H9 (cell line): ENCODE data around the gene SPINT2. TPM values are rescaled to one million over a fixed set of nuclear protein-coding genes. Genes with fewer than 3 reads are reported as not detected.
A peak's percentile ranks its signal among the peaks of the same experiment; 100 is the strongest.

Experiments used
- DNase-seq: peaks from one replicate; pipeline ENCODE4 v3.0.0-alpha.2; 2017
- H2AFZ ChIP-seq: one replicate; pipeline ENCODE4 v1.6.1; 2013; ENCODE audit warnings: mild to moderate bottlenecking, low read length, control low read depth, moderate library complexity
- H2AK5ac ChIP-seq: 2 replicates; pipeline ENCODE4 v1.6.1; 2013; ENCODE audit warnings: low read length, control low read depth, mixed read lengths; ENCODE audit not compliant: insufficient read length
- H2BK120ac ChIP-seq: one replicate; pipeline ENCODE4 v1.6.1; 2013; ENCODE audit warnings: low read depth, mild to moderate bottlenecking, low read length, control low read depth, inconsistent platforms; ENCODE audit not compliant: poor library complexity, severe bottlenecking
- H2BK12ac ChIP-seq: 2 replicates; pipeline ENCODE4 v1.6.1; 2013; ENCODE audit warnings: low read length, control low read depth, mixed read lengths, low read depth; ENCODE audit not compliant: insufficient read length
- H2BK15ac ChIP-seq: 2 replicates; pipeline ENCODE4 v1.6.1; 2013; ENCODE audit warnings: low read depth, low read length, control low read depth
- H2BK20ac ChIP-seq: one replicate; pipeline ENCODE4 v1.6.1; 2013; ENCODE audit warnings: low read depth, mild to moderate bottlenecking, low read length, control low read depth, inconsistent platforms; ENCODE audit not compliant: poor library complexity, severe bottlenecking
- H2BK5ac ChIP-seq: 2 replicates; pipeline ENCODE4 v1.6.1; 2013; ENCODE audit warnings: low read length, control low read depth, mixed read lengths; ENCODE audit not compliant: insufficient read length
- H3K14ac ChIP-seq: 2 replicates; pipeline ENCODE4 v1.6.1; 2013; ENCODE audit warnings: low read length, control low read depth; ENCODE audit not compliant: insufficient read depth
- H3K18ac ChIP-seq: 2 replicates; pipeline ENCODE4 v1.6.1; 2013; ENCODE audit warnings: low read depth, mild to moderate bottlenecking, mixed read lengths, low read length, control low read depth; ENCODE audit not compliant: insufficient read length
- H3K23ac ChIP-seq: 2 replicates; pipeline ENCODE4 v1.6.1; 2013; ENCODE audit warnings: low read length, control low read depth, mixed read lengths, low read depth; ENCODE audit not compliant: insufficient read length
- H3K23me2 ChIP-seq: 2 replicates; pipeline ENCODE4 v1.6.1; 2013; ENCODE audit warnings: low read depth, mild to moderate bottlenecking, mixed read lengths, low read length, control low read depth; ENCODE audit not compliant: insufficient read length, poor library complexity, severe bottlenecking
- H3K27ac ChIP-seq: 2 replicates; pipeline ENCODE4 v1.5.1; 2013; ENCODE audit warnings: low read length, control low read depth, mixed read lengths, low read depth; ENCODE audit not compliant: insufficient read length
- H3K27me3 ChIP-seq: 2 replicates; pipeline ENCODE4 v1.6.1; 2013; ENCODE audit warnings: low read length, control low read depth, inconsistent platforms; ENCODE audit not compliant: insufficient read depth
- H3K4ac ChIP-seq: 2 replicates; pipeline ENCODE4 v1.6.1; 2013; ENCODE audit warnings: low read depth, mild to moderate bottlenecking, control low read depth, inconsistent platforms, low read length, moderate library complexity
- H3K4me1 ChIP-seq: 2 replicates; pipeline ENCODE4 v1.6.1; 2013; ENCODE audit warnings: low read length, control low read depth, inconsistent platforms; ENCODE audit not compliant: insufficient read depth
- H3K4me2 ChIP-seq: 2 replicates; pipeline ENCODE4 v1.6.1; 2013; ENCODE audit warnings: low read length, control low read depth, mixed read lengths; ENCODE audit not compliant: insufficient read length, insufficient read depth
- H3K56ac ChIP-seq: 2 replicates; pipeline ENCODE4 v1.6.1; 2013; ENCODE audit warnings: low read depth, mild to moderate bottlenecking, mixed read lengths, low read length, control low read depth; ENCODE audit not compliant: insufficient read length
- H3K79me1 ChIP-seq: 2 replicates; pipeline ENCODE4 v1.6.1; 2013; ENCODE audit warnings: low read depth, mild to moderate bottlenecking, moderate library complexity, low read length, control low read depth, inconsistent platforms; ENCODE audit not compliant: insufficient read depth, poor library complexity, severe bottlenecking
- H3K79me2 ChIP-seq: 2 replicates; pipeline ENCODE4 v1.6.1; 2013; ENCODE audit warnings: low read length, control low read depth, inconsistent platforms; ENCODE audit not compliant: insufficient read depth
- H3K9ac ChIP-seq: 2 replicates; pipeline ENCODE4 v1.6.1; 2013; ENCODE audit warnings: low read length, control low read depth, mixed read lengths; ENCODE audit not compliant: insufficient read length; ENCODE audit errors: extremely low read depth
- H3K9me3 ChIP-seq: one replicate; pipeline ENCODE4 v1.6.1; 2013; ENCODE audit warnings: low read depth, low read length, inconsistent platforms; ENCODE audit not compliant: control insufficient read depth
- H3T11ph ChIP-seq: one replicate; pipeline ENCODE4 v1.6.1; 2013; ENCODE audit warnings: mild to moderate bottlenecking, low read length, control low read depth, inconsistent platforms
- H4K20me1 ChIP-seq: one replicate; pipeline ENCODE4 v1.6.1; 2013; ENCODE audit not compliant: control insufficient read depth, insufficient read length, insufficient read depth
- H4K5ac ChIP-seq: 2 replicates; pipeline ENCODE4 v1.6.1; 2013; ENCODE audit warnings: low read depth, mild to moderate bottlenecking, mixed read lengths, low read length, control low read depth; ENCODE audit not compliant: insufficient read length
- H4K8ac ChIP-seq: replicated peaks from 2 replicates; pipeline ENCODE4 v1.6.1; 2013; ENCODE audit warnings: low read length, control low read depth, mixed read lengths, low read depth; ENCODE audit not compliant: insufficient read length
- H4K91ac ChIP-seq: 2 replicates; pipeline ENCODE4 v1.6.1; 2013; ENCODE audit warnings: low read depth, mild to moderate bottlenecking, moderate library complexity, mixed read lengths, low read length, control low read depth; ENCODE audit not compliant: insufficient read length
- H3K27ac Mint-ChIP-seq, 3 experiments: 2 replicates in 2 of 3; 3 replicates in 1 of 3; pipeline ENCODE4 v1.8.0; 2020 to 2021; ENCODE audit warnings: mixed read lengths in 3 of 3, mild to moderate bottlenecking in 1 of 3, moderate library complexity in 1 of 3
- H3K27me3 Mint-ChIP-seq: 2 replicates; pipeline ENCODE4 v1.8.0; 2021; ENCODE audit warnings: low read depth, mild to moderate bottlenecking, moderate library complexity, mixed read lengths
- H3K36me3 Mint-ChIP-seq, 3 experiments: 2 replicates in 2 of 3; 3 replicates in 1 of 3; pipeline ENCODE4 v1.8.0; 2020 to 2021; ENCODE audit warnings: low read depth in 3 of 3, mixed read lengths in 3 of 3; ENCODE audit not compliant: insufficient read depth in 1 of 3
- H3K4me1 Mint-ChIP-seq, 2 experiments: 2 replicates each; pipeline ENCODE4 v1.8.0; 2020; ENCODE audit warnings: mixed read lengths in 2 of 2
- H3K4me3 Mint-ChIP-seq, 2 experiments: 2 replicates in 1 of 2; 3 replicates in 1 of 2; pipeline ENCODE4 v1.8.0; 2020 to 2021; ENCODE audit warnings: mild to moderate bottlenecking in 2 of 2, mixed read lengths in 2 of 2, moderate library complexity in 1 of 2
- H3K9me3 Mint-ChIP-seq, 2 experiments: 2 replicates in 1 of 2; 3 replicates in 1 of 2; pipeline ENCODE4 v1.8.0; 2020; ENCODE audit warnings: mild to moderate bottlenecking in 2 of 2, mixed read lengths in 2 of 2, moderate library complexity in 1 of 2
- WGBS: extraction: QIAGEN DNeasy Blood & Tissue Kit; methylation state at CpG from one replicate; pipeline ENCODE4 v1.1.7; 2013; ENCODE audit warnings: missing lambda C conversion rate, low lambda C conversion rate, mixed read lengths; ENCODE audit not compliant: insufficient read length; ENCODE audit errors: extremely low coverage; 5-methylcytosine and 5-hydroxymethylcytosine counted together
- total RNA-seq: library from RNA; stranded (reverse); gene quantifications from 2 replicates; pipeline ENCODE4 v1.2.1, GENCODE V29; 2021
- TF ChIP-seq, protein P1 (sequence below): fragments of 200-600 bp; sonication (generic); conservative IDR thresholded peaks from 3 replicates; pipeline ENCODE4 v1.8.0; 2021; ENCODE audit warnings: antibody characterized with exemption, mild to moderate bottlenecking

SPINT2 gene
- total RNA-seq, 1 experiment from 2014 or later: 283 TPM

DNA sequence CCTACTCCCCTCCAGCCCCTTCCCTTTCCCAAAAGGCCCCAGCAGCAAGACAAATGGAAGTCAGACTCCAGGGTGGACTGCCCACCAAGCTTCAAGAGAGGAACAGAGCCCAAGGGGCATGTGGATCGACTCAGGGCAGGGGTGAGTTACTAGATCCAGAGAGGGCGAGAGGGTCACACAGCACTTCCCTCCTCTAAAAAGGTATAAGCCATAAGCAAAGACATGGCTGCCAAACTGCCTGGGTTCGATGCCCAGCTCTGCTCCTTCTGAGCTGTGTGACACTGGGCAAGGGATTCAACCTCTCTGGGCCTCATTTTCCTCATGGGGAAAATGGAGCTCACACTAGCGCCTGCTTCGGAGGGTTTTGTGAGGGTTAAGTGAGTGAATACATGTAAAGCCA lies 12.0 kb upstream of the SPINT2 start:
- Histone ChIP-seq H2AFZ (no peak overlapping the region), H2BK120ac (no peak overlapping the region), H2AK5ac (no peak overlapping the region), H3K9ac (no peak overlapping the region), H2BK5ac (no peak overlapping the region), H3K18ac (no peak overlapping the region), H3K23ac (no peak overlapping the region), H3K27ac (no peak overlapping the region), H3K4me2 (no peak overlapping the region), H3K4me1 (peaks cover 3% of the 10 kb centered on the region; the same call in 1 of the 2 replicates), H3K9me3 (no peaks in the 10 kb centered on the region), H4K91ac (no peak overlapping the region), H3K56ac (no peak overlapping the region), H3K79me1 (no peaks in the 10 kb centered on the region), H3K14ac (no peak overlapping the region), H3K4ac (no peak overlapping the region), H2BK12ac (no peak overlapping the region), H3K23me2 (peaks cover 11% of the 10 kb centered on the region), H4K8ac (no peak overlapping the region), H4K20me1 (no peaks in the 10 kb centered on the region), H3K27me3 (no peaks in the 10 kb centered on the region; the same call in 1 of the 2 replicates), H4K5ac (no peak overlapping the region), H3T11ph (no peak overlapping the region), H2BK20ac (no peak overlapping the region), H3K79me2 (no peaks in the 10 kb centered on the region), H2BK15ac (no peak overlapping the region)
- H3K36me3 Mint-ChIP-seq: no peaks in the 10 kb centered on the region; a peak in 2 of 7 replicates
- no peak overlapping the region; a peak in 1 of 7 replicates for H3K27ac Mint-ChIP-seq
- peaks cover 41 to 51% of the 10 kb centered on the region in 2 experiments for H3K4me1 Mint-ChIP-seq
- no peak for DNase-seq
- WGBS: no CpG with 5 or more reads among the region's 5 CpGs
- H3K9me3 Mint-ChIP-seq: peaks cover 0 to 2% of the 10 kb centered on the region in 2 experiments; a peak in 1 of 5 replicates
- peaks cover 27% of the 10 kb centered on the region for H3K27me3 Mint-ChIP-seq
- TF ChIP-seq, protein P1, sequence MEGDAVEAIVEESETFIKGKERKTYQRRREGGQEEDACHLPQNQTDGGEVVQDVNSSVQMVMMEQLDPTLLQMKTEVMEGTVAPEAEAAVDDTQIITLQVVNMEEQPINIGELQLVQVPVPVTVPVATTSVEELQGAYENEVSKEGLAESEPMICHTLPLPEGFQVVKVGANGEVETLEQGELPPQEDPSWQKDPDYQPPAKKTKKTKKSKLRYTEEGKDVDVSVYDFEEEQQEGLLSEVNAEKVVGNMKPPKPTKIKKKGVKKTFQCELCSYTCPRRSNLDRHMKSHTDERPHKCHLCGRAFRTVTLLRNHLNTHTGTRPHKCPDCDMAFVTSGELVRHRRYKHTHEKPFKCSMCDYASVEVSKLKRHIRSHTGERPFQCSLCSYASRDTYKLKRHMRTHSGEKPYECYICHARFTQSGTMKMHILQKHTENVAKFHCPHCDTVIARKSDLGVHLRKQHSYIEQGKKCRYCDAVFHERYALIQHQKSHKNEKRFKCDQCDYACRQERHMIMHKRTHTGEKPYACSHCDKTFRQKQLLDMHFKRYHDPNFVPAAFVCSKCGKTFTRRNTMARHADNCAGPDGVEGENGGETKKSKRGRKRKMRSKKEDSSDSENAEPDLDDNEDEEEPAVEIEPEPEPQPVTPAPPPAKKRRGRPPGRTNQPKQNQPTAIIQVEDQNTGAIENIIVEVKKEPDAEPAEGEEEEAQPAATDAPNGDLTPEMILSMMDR: no peak
- H3K4me3 Mint-ChIP-seq: peak overlapping the region in 1 of 2 experiments; percentile 61; a peak in 3 of 5 replicates
